GM18858 (cell line): ENCODE results near the gene ISOC1.
A peak's percentile ranks its signal among the peaks of the same experiment; 100 is the strongest.

Source experiments
- ATAC-seq: cut with Tn5 transposase; IDR thresholded peaks from one replicate; pipeline ENCODE4 v1.9.1; 2021; ENCODE audit not compliant: unreplicated experiment

Gene ISOC1

GRCh38 chr5:129124608-129125007 lies 30.1 kb downstream of the ISOC1 start:
- no peak for ATAC-seq

GRCh38 chr5:129125819-129126218 lies 31.3 kb downstream of the ISOC1 start:
- ATAC-seq: peak; percentile 75

GRCh38 chr5:129133553-129133952 lies 39.0 kb downstream of the ISOC1 start:
- no peak for ATAC-seq

GRCh38 chr5:129135633-129136032 lies 41.1 kb downstream of the ISOC1 start:
- ATAC-seq: peak; percentile 67

GRCh38 chr5:129137637-129138036 lies 43.1 kb downstream of the ISOC1 start:
- ATAC-seq: no peak

GRCh38 chr5:129141078-129141477 lies 46.5 kb downstream of the ISOC1 start:
- no peak for ATAC-seq

- ATAC-seq: no peak
These were observed 47.1 kb downstream of the ISOC1 start for GRCh38 chr5:129141696-129142095.

GRCh38 chr5:129155876-129156275 lies 61.3 kb downstream of the ISOC1 start:
- no peak for ATAC-seq

GRCh38 chr5:129161830-129162229 lies 67.3 kb downstream of the ISOC1 start:
- ATAC-seq: no peak
